Spleen (tissue), 11 donors: ENCODE data around the gene RHBDD3. TPM values are rescaled to one million over a fixed set of nuclear protein-coding genes. Genes with fewer than 3 reads are reported as not detected.

Experiments
- DNase-seq: peaks from one replicate; pipeline ENCODE4 v3.0.0-alpha.2; 2020
- H3K27ac ChIP-seq, 8 donors: fragments of 200-600 bp; sonication (generic) in 7 of 8; 1 replicate in 4 of 8; 2 replicates in 4 of 8; pipeline versions ENCODE4 v1.5.0 to v1.8.0; 2016 to 2021; ENCODE audit warnings: inconsistent platforms in 4 of 8, mild to moderate bottlenecking in 4 of 8, moderate library complexity in 1 of 8
- H3K27me3 ChIP-seq, 7 donors: fragments of 200-600 bp; sonication (generic) in 6 of 7; replicated peaks in 1 of 7; 1 replicate in 4 of 7; 2 replicates in 3 of 7; pipeline versions ENCODE4 v1.5.0 to v1.8.0; 2016 to 2021; ENCODE audit warnings: inconsistent platforms in 3 of 7, mild to moderate bottlenecking in 1 of 7
- H3K36me3 ChIP-seq, 6 donors: fragments of 200-600 bp; sonication (generic) in 5 of 6; 1 replicate in 4 of 6; 2 replicates in 2 of 6; pipeline versions ENCODE4 v1.5.0 to v1.8.0; 2016 to 2021; ENCODE audit warnings: inconsistent platforms in 2 of 6
- H3K4me1 ChIP-seq, 6 donors: fragments of 200-600 bp; sonication (generic) in 5 of 6; 1 replicate in 3 of 6; 2 replicates in 3 of 6; pipeline versions ENCODE4 v1.5.0 to v1.8.0; 2016 to 2021; ENCODE audit warnings: inconsistent platforms in 3 of 6
- H3K4me3 ChIP-seq, 8 donors: fragments of 200-600 bp; sonication (generic) in 7 of 8; 1 replicate in 4 of 8; 2 replicates in 4 of 8; pipeline versions ENCODE4 v1.5.0 to v1.8.0; 2016 to 2021; ENCODE audit warnings: inconsistent platforms in 4 of 8, mild to moderate bottlenecking in 4 of 8, moderate library complexity in 2 of 8
- H3K9me3 ChIP-seq, 8 donors: fragments of 200-600 bp; sonication (generic) in 7 of 8; 1 replicate in 4 of 8; 2 replicates in 4 of 8; pipeline versions ENCODE4 v1.5.0 to v1.8.0; 2016 to 2021; ENCODE audit warnings: inconsistent platforms in 4 of 8
- POLR2A ChIP-seq, 3 donors: fragments of 450-650 bp; IDR thresholded peaks; one replicate each; pipeline ENCODE4 v1.5.1; 2017; ENCODE audit warnings: antibody characterized with exemption in 3 of 3, mild to moderate bottlenecking in 1 of 3
- POLR2AphosphoS5 ChIP-seq, 3 donors: sonication (generic); formaldehyde crosslinking; IDR thresholded peaks; one replicate each; pipeline ENCODE4 v1.5.1; 2017; ENCODE audit warnings: antibody characterized with exemption in 3 of 3
- WGBS, 5 donors: extraction: QIAGEN DNeasy Blood & Tissue Kit in 3 of 5; methylation state at CpG; one replicate each; pipeline versions ENCODE4 v1.1.5 to v1.1.7; 2013 to 2018; 5-methylcytosine and 5-hydroxymethylcytosine counted together
- intact Hi-C: fragments of 100-400 bp; cut with DNase I; formaldehyde crosslinking; loops from one replicate; pipeline ENCODE4 v1.15.0; 2023; ENCODE audit warnings: low total_unique reads
- polyA plus RNA-seq, 3 donors: library from polyadenylated mRNA; stranded (reverse); fragments of 200-250 nt; gene quantifications; one replicate each; pipeline ENCODE4 v1.2.1, GENCODE V29; 2013
- total RNA-seq, 7 donors: library from RNA; depleted of rRNA in 3 of 7; stranded (reverse); fragments of >200 nt in 3 of 7; fragmentation: NEBNext Ultra II Directional in 4 of 7; extraction: Animal tissue kit (Norgen Biotek cat#: 25700) in 4 of 7; gene quantifications; one replicate each; pipeline versions ENCODE4 v1.1.0 to v1.2.1, GENCODE V29; 2016 to 2021
- TF ChIP-seq, protein P1 (sequence below), 11 experiments: fragments of 200-600 bp in 7 of 11; fragments of 450-650 bp in 4 of 11; sonication (generic) in 4 of 11; IDR thresholded peaks in 8 of 11; conservative IDR thresholded peaks in 3 of 11; 1 replicate in 7 of 11; 2 replicates in 4 of 11; pipeline versions ENCODE4 v1.4.0 to v1.8.0; 2016 to 2021; ENCODE audit warnings: antibody characterized with exemption in 11 of 11, inconsistent platforms in 4 of 11, mild to moderate bottlenecking in 1 of 11
- donor health status: healthy with polysubstance abuse.
- donor health status: DM: no; HTN: no; CAD: no; lungs with moderate emphysema.
- donor health status: DM: no; HTN: no; CAD: no.
- donor health status: Bipolar disorder and iron deficiency.
- donor health status: healthy.
- donor health status: DM: no; HTN: no; CAD: no.
- donor health status: DM: yes; HTN: yes; CAD: no.

Gene RHBDD3
- total and polyA plus RNA-seq, 10 donors: 16.3 to 45.8 (median 24.7) TPM

DNA sequence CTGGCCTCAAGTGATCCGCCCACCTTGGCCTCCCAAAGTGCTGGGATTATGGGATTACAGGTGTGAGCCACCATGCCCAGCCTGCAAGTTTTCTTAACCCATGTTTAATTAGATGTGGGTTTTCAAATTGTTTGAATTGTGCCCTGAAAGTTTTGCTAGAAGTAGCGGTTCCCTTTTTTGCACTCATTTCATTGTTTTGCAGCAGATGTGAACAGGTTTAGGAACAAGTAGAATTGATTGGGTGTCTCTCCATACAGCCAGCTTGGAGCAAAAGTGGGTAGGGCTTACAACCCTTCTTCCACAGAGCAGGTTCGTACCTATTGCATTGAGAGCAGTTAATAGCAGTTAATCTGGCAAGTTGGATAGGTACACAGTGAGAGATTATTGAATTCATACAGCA is 16.4 kb upstream of the RHBDD3 start:
- no peak for DNase-seq
- TF ChIP-seq, protein P1, sequence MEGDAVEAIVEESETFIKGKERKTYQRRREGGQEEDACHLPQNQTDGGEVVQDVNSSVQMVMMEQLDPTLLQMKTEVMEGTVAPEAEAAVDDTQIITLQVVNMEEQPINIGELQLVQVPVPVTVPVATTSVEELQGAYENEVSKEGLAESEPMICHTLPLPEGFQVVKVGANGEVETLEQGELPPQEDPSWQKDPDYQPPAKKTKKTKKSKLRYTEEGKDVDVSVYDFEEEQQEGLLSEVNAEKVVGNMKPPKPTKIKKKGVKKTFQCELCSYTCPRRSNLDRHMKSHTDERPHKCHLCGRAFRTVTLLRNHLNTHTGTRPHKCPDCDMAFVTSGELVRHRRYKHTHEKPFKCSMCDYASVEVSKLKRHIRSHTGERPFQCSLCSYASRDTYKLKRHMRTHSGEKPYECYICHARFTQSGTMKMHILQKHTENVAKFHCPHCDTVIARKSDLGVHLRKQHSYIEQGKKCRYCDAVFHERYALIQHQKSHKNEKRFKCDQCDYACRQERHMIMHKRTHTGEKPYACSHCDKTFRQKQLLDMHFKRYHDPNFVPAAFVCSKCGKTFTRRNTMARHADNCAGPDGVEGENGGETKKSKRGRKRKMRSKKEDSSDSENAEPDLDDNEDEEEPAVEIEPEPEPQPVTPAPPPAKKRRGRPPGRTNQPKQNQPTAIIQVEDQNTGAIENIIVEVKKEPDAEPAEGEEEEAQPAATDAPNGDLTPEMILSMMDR (IDR thresholded peaks at IDR 0.05 in 8 of 11, conservative IDR thresholded peaks at IDR 0.05 in 3 of 11): no peak
- Histone ChIP-seq H3K4me1 (peaks cover 0 to 26% (median 4%) of the 10 kb centered on the region in 6 donors), H3K27ac (no peak overlapping the region), H3K9me3 (no peaks in the 10 kb centered on the region), H3K27me3 (no peaks in the 10 kb centered on the region), H3K4me3 (no peak overlapping the region), H3K36me3 (peaks cover 22 to 100% (median 100%) of the 10 kb centered on the region in 6 donors)
- intact Hi-C loops: no loop called here
- WGBS, 5 donors: 90 to 97% (median 92%) methylated on average over 3 of the region's 3 CpGs

DNA sequence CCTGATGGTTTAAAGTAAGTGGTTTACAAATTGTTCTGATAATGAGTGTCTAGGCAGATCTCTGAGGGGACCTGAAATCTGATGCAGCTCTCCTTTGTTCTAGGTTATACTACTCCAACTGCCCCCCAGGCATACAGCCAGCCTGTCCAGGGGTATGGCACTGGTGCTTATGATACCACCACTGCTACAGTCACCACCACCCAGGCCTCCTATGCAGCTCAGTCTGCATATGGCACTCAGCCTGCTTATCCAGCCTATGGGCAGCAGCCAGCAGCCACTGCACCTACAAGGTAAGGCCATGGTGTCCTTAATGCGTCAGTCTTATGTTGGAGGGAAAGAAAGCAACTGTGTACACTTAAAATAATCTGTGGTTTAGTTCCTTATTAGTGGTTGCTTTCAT is 10.1 kb upstream of the RHBDD3 start:
- no peak for DNase-seq
- Histone ChIP-seq H3K9me3 (no peaks in the 10 kb centered on the region), H3K4me3 (no peak overlapping the region), H3K27me3 (no peaks in the 10 kb centered on the region), H3K4me1 (peaks cover 23 to 66% (median 45%) of the 10 kb centered on the region in 6 donors), H3K36me3 (peaks cover 0 to 100% (median 95%) of the 10 kb centered on the region in 6 donors), H3K27ac (peak overlapping the region in 1 of 8 donors; percentile 14)
- WGBS, 5 donors: 87 to 100% (median 100%) methylated on average over 1 of the region's 1 CpG
- intact Hi-C loops: no loop called here
- TF ChIP-seq, protein P1 (IDR thresholded peaks at IDR 0.05 in 8 of 11, conservative IDR thresholded peaks at IDR 0.05 in 3 of 11): no peak
- no peak for TF ChIP-seq POLR2AphosphoS5 (IDR thresholded peaks at IDR 0.05)
- TF ChIP-seq POLR2A (IDR thresholded peaks at IDR 0.05): no peak

DNA sequence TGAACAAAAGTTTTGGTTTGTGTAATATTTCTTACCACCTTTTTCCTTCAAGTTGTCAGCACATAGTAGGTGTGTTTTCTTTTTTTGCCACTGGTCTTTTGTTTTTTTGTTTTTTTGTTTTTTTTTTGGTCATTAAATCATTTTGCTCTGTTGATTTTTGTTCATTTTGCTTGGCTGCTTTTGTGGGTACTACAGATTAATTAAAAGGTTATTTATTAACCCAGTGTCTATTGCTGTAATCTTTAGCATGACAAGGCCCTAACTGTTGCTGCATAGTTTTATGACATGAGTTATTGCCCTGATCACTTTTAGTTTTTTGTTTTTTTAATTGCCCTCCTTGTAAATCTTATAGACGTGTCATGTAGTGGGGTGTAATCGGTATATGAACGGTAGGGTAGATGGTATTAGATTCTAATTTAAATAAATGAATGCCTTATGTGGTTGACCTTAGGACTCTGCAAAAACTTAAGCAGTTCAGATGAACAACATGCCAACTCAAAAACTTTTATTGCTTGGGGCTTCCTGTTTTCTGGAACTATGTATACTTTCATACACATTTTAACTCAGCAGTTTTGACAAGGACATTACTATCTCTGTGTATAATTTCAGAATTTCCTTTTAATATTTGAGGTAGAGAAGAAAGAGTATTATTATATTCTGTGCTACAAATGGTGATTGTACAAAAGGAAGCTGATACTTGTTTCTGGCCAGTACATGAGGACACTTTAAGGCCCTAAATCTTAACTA is 8.2 kb upstream of the RHBDD3 start:
- intact Hi-C loops: no loop called here
- no peak for DNase-seq
- TF ChIP-seq POLR2A (IDR thresholded peaks at IDR 0.05) (no peak), POLR2AphosphoS5 (IDR thresholded peaks at IDR 0.05) (no peak)
- TF ChIP-seq, protein P1 (IDR thresholded peaks at IDR 0.05 in 8 of 11, conservative IDR thresholded peaks at IDR 0.05 in 3 of 11): no peak
- H3K36me3 ChIP-seq: peaks cover 0 to 100% (median 84%) of the 10 kb centered on the region in 6 donors
- H3K4me3 ChIP-seq: no peak overlapping the region
- 58 to 73% (median 64%) methylated on average over 3 of the region's 3 CpGs for WGBS, 5 donors
- H3K27ac ChIP-seq: peak overlapping the region in 3 of 8 donors; percentile 4 to 31 (median 24)
- H3K27me3 ChIP-seq: no peaks in the 10 kb centered on the region
- H3K9me3 ChIP-seq: no peaks in the 10 kb centered on the region
- H3K4me1 ChIP-seq: peaks cover 40 to 80% (median 65%) of the 10 kb centered on the region in 6 donors

DNA sequence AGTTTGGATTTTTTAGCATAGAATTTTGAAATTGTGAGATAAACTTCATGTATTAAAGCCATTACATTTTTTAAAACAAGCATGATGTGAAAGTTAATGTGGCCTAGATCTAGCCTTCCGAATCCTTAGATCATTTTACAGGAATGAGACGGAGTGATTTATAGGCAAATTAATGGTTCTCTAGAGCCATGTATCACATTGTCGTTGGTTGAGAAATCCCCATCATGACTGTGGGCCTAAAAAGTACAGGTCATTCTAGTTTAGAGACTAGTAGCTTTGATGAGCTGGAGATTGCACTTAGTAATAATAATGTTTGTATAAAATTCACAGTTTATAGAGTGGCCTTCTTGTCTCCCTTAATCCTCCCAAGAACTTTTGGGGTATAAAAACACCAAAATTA is 7.4 kb upstream of the RHBDD3 start:
- intact Hi-C loops: no loop called here
- H3K36me3 ChIP-seq: peaks cover 0 to 96% (median 76%) of the 10 kb centered on the region in 6 donors
- TF ChIP-seq, protein P1 (IDR thresholded peaks at IDR 0.05 in 8 of 11, conservative IDR thresholded peaks at IDR 0.05 in 3 of 11): no peak
- TF ChIP-seq POLR2AphosphoS5 (IDR thresholded peaks at IDR 0.05) (no peak), POLR2A (IDR thresholded peaks at IDR 0.05) (no peak)
- H3K9me3 ChIP-seq: no peaks in the 10 kb centered on the region
- no peaks in the 10 kb centered on the region for H3K27me3 ChIP-seq
- 69 to 84% (median 78%) methylated on average over 3 of the region's 3 CpGs for WGBS, 5 donors
- peak overlapping the region in 2 of 8 donors; percentile 4 to 31 for H3K27ac ChIP-seq
- no peak overlapping the region for H3K4me3 ChIP-seq
- H3K4me1 ChIP-seq: peaks cover 48 to 88% (median 73%) of the 10 kb centered on the region in 6 donors
- no peak for DNase-seq
